Activated CD8-positive, alpha-beta memory T cell treated with anti-CD3 and anti-CD28 coated beads, Interleukin-2, amount 10 ng/mL, durations not matched to agents 7 days and 5 days (primary cell): ENCODE data around the gene CALCR. TPM values are rescaled to one million over a fixed set of nuclear protein-coding genes. Genes with fewer than 3 reads are reported as not detected.
"Not testable (repeated sequence)": the region's sequence is repeated elsewhere in the genome, so short reads cannot be mapped to it uniquely, and the experiment has no call there.

ENCODE experiments used
- ATAC-seq: fragments of 150-1000 bp; cut with Tn5 transposase; one replicate; pipeline ENCODE4 v1.10.0; 2021; ENCODE audit warnings: moderate library complexity
- CTCF ChIA-PET: fragments of 350-600 bp; sonication (Branson Sonifier 250); formaldehyde crosslinking; loops from one replicate; lab custom pipeline; 2021; ENCODE audit warnings: antibody characterized with exemption; lab: Charles Lee
- DNase-seq: peaks from one replicate; pipeline ENCODE4 v3.0.0-alpha.2; 2020
- H3K27ac Mint-ChIP-seq: one replicate; pipeline ENCODE4 v1.8.0; 2021; ENCODE audit warnings: mild to moderate bottlenecking, mixed read lengths
- H3K27me3 Mint-ChIP-seq: one replicate; pipeline ENCODE4 v1.8.0; 2021; ENCODE audit warnings: mixed read lengths
- H3K36me3 Mint-ChIP-seq: one replicate; pipeline ENCODE4 v1.8.0; 2021; ENCODE audit warnings: mild to moderate bottlenecking, mixed read lengths
- H3K4me1 Mint-ChIP-seq: one replicate; pipeline ENCODE4 v1.8.0; 2021; ENCODE audit warnings: mixed read lengths
- H3K4me3 Mint-ChIP-seq: one replicate; pipeline ENCODE4 v1.8.0; 2021; ENCODE audit warnings: mild to moderate bottlenecking, moderate library complexity, mixed read lengths
- H3K9me3 Mint-ChIP-seq: one replicate; pipeline ENCODE4 v1.8.0; 2022; ENCODE audit warnings: low read depth, mixed read lengths
- total RNA-seq, 2 experiments: library from RNA; stranded (reverse); gene quantifications; one replicate each; pipeline ENCODE4 v1.2.3, GENCODE V29; 2021

Gene CALCR
- total RNA-seq = not detected

DNA sequence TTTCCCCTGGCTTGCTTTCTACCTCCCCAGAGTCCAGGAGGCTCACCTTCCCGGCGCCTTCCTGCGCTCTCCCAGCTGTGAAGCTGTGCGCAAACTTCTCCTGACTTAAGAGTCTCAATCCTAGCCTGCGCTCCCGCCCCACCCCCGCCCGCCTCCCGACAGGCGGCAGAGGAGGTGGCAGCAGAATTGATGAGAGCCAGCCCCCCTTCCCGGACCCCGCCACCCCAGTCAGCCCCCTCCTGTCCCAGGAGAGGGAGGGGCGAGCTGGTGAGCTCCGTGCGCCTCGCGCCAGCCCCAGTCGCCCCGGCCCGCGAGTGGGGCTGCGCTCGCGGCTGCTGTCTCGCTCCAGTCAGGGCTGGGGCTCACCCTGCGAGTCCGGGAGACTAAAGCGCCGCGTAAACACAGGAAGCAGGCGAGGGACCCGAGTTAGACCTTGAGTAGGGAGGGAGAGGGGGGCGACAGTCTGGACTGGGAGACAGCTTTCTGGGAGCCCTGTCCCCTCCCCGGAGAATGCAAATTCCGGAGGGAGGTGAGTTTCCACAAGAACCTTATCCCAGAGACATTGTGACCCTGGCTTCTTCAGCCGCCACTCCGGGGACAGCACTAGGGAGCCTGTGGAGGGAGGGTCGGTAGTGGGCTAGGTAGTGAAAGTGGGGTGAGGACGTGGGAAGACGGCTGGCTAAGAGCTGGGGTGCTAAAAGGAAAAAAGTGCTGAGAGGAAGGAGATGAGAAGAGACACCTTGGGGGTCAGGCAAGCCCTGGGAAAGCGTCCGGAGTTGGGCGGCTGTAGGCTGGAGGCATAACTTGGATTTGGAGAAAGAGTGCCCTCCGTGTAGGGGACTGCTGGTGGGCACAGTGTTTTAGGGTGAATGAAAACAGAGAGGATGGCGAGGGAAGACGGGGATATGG, at the start of gene CALCR:
Gene CALCR, minus strand, starts transcription at position 79 of the 909 bp plus-strand sequence. CDS start 87,743 bp downstream, outside the sequence.
- Mint-ChIP-seq H3K27ac (no peak within 1 kb of the TSS), H3K4me3 (no peak within 1 kb of the TSS), H3K36me3 (no peaks in the 10 kb centered on the region), H3K9me3 (no peaks in the 10 kb centered on the region), H3K27me3 (peaks cover 55% of the 10 kb centered on the region), H3K4me1 (no peaks in the 10 kb centered on the region)
- DNase-seq = no peak
- ATAC-seq = no peak
- CTCF ChIA-PET = no interaction called here

- H3K9me3 Mint-ChIP-seq = no peaks in the 10 kb centered on the region
- H3K27me3 Mint-ChIP-seq = peaks cover 2% of the 10 kb centered on the region
- H3K27ac Mint-ChIP-seq = no peak overlapping the region
- ATAC-seq = no peak
- H3K36me3 Mint-ChIP-seq = no peaks in the 10 kb centered on the region
- no peak overlapping the region for H3K4me3 Mint-ChIP-seq
- no peak for DNase-seq
- CTCF ChIA-PET = no interaction called here
- H3K4me1 Mint-ChIP-seq = no peaks in the 10 kb centered on the region
Observed at GRCh38 chr7:93623816-93624215, 49.3 kb upstream of the CALCR start.

GRCh38 chr7:93622036-93623033, 47.8 kb upstream of the CALCR start:
- Mint-ChIP-seq H3K36me3 (no peaks in the 10 kb centered on the region), H3K4me1 (no peaks in the 10 kb centered on the region), H3K4me3 (no peak overlapping the region), H3K27me3 (peaks cover 2% of the 10 kb centered on the region), H3K27ac (no peak overlapping the region), H3K9me3 (no peaks in the 10 kb centered on the region)
- ATAC-seq (no peak), DNase-seq (no peak)
- CTCF ChIA-PET = no interaction called here

GRCh38 chr7:93620864-93621263, 46.3 kb upstream of the CALCR start:
- H3K27me3 Mint-ChIP-seq = peaks cover 2% of the 10 kb centered on the region
- H3K4me3 Mint-ChIP-seq = no peak overlapping the region
- H3K27ac Mint-ChIP-seq = no peak overlapping the region
- H3K36me3 Mint-ChIP-seq = no peaks in the 10 kb centered on the region
- CTCF ChIA-PET = no interaction called here
- H3K4me1 Mint-ChIP-seq = no peaks in the 10 kb centered on the region
- ATAC-seq (no peak), DNase-seq (no peak)
- no peaks in the 10 kb centered on the region for H3K9me3 Mint-ChIP-seq

- DNase-seq (no peak), ATAC-seq (no peak)
- Mint-ChIP-seq H3K4me1 (no peaks in the 10 kb centered on the region), H3K9me3 (no peaks in the 10 kb centered on the region), H3K4me3 (no peak overlapping the region), H3K27ac (no peak overlapping the region), H3K27me3 (peaks cover 2% of the 10 kb centered on the region), H3K36me3 (no peaks in the 10 kb centered on the region)
- CTCF ChIA-PET = no interaction called here
Observed at GRCh38 chr7:93620057-93620456, 45.5 kb upstream of the CALCR start.

- no peak for DNase-seq
- Mint-ChIP-seq H3K4me1 (no peaks in the 10 kb centered on the region), H3K27me3 (no peaks in the 10 kb centered on the region), H3K9me3 (no peaks in the 10 kb centered on the region), H3K27ac (no peak overlapping the region), H3K4me3 (no peak overlapping the region), H3K36me3 (no peaks in the 10 kb centered on the region)
- CTCF ChIA-PET = no interaction called here
- ATAC-seq = no peak
Observed at GRCh38 chr7:93601363-93601762, 26.8 kb upstream of the CALCR start.

DNA sequence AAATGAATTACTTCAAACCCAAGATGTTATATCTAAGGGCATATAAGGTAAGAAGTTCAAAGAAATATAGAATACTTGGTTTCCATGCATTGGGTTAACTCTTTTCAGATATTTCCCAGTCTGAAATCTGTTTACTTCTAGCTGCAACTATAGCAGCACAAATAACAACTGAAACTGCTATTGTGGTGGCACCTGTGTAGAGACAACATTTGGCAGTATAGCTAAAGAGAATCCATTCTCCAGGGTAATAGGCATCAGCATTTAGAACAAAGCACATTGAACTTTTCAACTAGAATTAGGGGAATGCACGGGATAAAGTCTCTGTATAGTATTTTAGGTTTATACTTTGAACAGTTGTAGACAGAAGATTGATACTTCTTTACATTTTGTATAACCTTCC, 19.7 kb upstream of the CALCR start:
- DNase-seq (no peak), ATAC-seq (no peak)
- Mint-ChIP-seq H3K27me3 (no peaks in the 10 kb centered on the region), H3K4me3 (no peak overlapping the region), H3K36me3 (no peaks in the 10 kb centered on the region), H3K9me3 (peaks cover 2% of the 10 kb centered on the region), H3K27ac (no peak overlapping the region), H3K4me1 (no peaks in the 10 kb centered on the region)
- CTCF ChIA-PET = no interaction called here

GRCh38 chr7:93592588-93593266, 18.2 kb upstream of the CALCR start:
- Mint-ChIP-seq H3K4me1 (no peaks in the 10 kb centered on the region), H3K36me3 (no peaks in the 10 kb centered on the region), H3K4me3 (no peak overlapping the region), H3K27ac (no peak overlapping the region), H3K27me3 (no peaks in the 10 kb centered on the region), H3K9me3 (peaks cover 2% of the 10 kb centered on the region)
- CTCF ChIA-PET = no interaction called here
- DNase-seq (no peak), ATAC-seq (no peak)

DNA sequence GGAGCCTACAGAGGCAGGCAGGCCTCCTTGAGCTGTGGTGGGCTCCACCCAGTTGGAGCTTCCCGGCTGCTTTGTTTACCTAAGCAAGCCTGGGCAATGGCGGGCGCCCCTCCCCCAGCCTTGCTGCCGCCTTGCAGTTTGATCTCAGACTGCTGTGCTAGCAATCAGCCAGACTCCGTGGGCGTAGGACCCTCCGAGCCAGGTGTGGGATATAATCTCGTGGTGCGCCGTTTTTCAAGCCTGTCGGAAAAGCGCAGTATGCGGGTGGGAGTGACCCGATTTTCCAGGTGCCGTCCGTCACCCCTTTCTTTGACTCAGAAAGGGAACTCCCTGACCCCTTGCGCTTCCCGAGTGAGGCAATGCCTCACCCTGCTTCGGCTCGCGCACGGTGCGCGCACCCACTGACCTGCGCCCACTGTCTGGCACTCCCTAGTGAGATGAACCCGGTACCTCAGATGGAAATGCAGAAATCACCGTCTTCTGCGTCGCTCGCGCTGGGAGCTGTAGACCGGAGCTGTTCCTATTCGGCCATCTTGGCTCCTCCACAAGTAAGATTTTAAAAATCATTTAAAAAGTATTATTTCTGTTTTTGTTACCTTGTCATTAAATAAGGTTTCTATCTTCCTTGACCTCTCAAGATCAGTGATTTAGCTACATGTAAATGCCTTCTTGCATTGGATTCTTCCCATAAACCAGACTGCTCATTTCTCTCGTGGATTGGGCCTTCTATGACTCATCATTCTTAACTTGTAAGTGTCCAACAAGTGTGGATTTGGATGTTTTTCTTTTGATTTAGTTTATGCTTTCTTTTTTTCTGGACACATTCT, 16.9 kb upstream of the CALCR start:
- not testable (repeated sequence) for H3K4me3 Mint-ChIP-seq, H3K9me3 Mint-ChIP-seq

GRCh38 chr7:93586479-93586865, 11.9 kb upstream of the CALCR start:
- H3K4me3 Mint-ChIP-seq, H3K9me3 Mint-ChIP-seq, H3K27me3 Mint-ChIP-seq, CTCF ChIA-PET, H3K4me1 Mint-ChIP-seq, DNase-seq, ATAC-seq, H3K27ac Mint-ChIP-seq, H3K36me3 Mint-ChIP-seq: not testable (repeated sequence)

More for the DNA sequence above, 16.9 kb upstream of the CALCR start:
- H3K4me1 Mint-ChIP-seq, H3K27me3 Mint-ChIP-seq, CTCF ChIA-PET, DNase-seq, H3K36me3 Mint-ChIP-seq, ATAC-seq, H3K27ac Mint-ChIP-seq: not testable (repeated sequence)

DNA sequence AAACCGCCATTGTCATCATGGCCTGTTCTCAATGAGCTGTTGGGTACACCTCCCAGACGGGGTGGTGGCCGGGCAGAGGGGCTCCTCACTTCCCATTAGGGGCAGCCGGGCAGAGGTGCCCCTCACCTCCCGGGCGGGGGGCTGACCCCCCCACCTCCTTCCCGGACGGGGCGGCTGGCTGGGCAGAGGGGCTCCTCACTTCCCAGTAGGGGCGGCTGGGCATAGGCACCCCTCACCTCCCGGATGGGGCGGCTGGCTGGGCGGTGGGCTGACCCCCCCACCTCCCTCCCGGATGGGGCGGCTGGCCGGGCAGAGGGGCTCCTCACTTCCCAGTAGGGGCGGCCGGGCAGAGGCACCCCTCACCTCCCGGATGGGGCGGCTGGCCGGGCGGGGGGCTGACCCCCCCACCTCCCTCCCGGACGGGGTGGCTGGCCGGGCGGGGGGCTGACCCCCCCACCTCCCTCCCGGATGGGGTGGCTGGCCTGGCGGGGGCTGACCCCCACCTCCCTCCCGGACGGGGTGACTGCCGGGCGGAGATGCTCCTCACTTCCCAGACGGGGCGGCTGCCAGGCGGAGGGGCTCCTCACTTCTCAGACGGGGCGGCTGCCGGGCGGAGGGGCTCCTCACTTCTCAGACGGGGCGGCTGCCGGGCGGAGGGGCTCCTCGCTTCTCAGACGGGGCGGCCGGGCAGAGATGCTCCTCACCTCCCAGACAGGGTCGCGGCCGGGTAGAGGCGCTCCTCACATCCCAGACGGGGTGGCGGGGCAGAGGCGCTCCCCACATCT, 11.4 kb upstream of the CALCR start:
- DNase-seq, H3K9me3 Mint-ChIP-seq, H3K4me3 Mint-ChIP-seq, ATAC-seq, H3K27ac Mint-ChIP-seq, H3K4me1 Mint-ChIP-seq, H3K27me3 Mint-ChIP-seq, H3K36me3 Mint-ChIP-seq, CTCF ChIA-PET: not testable (repeated sequence)

- Mint-ChIP-seq H3K4me3 (no peak overlapping the region), H3K27ac (no peak overlapping the region), H3K27me3 (peaks cover 33% of the 10 kb centered on the region), H3K36me3 (no peaks in the 10 kb centered on the region), H3K4me1 (no peaks in the 10 kb centered on the region), H3K9me3 (no peaks in the 10 kb centered on the region)
- DNase-seq = no peak
- CTCF ChIA-PET = no interaction called here
- ATAC-seq = no peak
Observed at GRCh38 chr7:93579431-93579830, 4.9 kb upstream of the CALCR start.
